OCI-LY7 (cell line): ENCODE results near the gene MYO9B. TPM values are rescaled to one million over a fixed set of nuclear protein-coding genes. Genes with fewer than 3 reads are reported as not detected.

Source experiments
- BruUV-seq: library from RNA; stranded (reverse); fragments of 400-500 nt; replicated peaks from 2 replicates; lab custom pipeline; 2021; lab: Mats Ljungman, UMichigan
- CTCF ChIA-PET: fragments of 300-600 bp; sonication (Branson Sonifier 250); formaldehyde crosslinking; loops from one replicate; lab custom pipeline; 2022; ENCODE audit warnings: antibody characterized with exemption; ENCODE audit not compliant: unreplicated experiment; lab: Charles Lee
- POLR2A ChIA-PET: fragments of 300-600 bp; sonication (Branson Sonifier 250); formaldehyde crosslinking; loops from one replicate; lab custom pipeline; 2022; ENCODE audit warnings: antibody characterized with exemption; lab: Charles Lee
- DNase-seq: peaks from one replicate; pipeline ENCODE4 v3.0.0-alpha.2; 2015; ENCODE audit warnings: low spot score
- H2AFZ ChIP-seq: fragments of 200-600 bp; sonication (generic), shearing (Covaris generic); 2 replicates; pipeline ENCODE4 v1.6.1; 2014; ENCODE audit warnings: mild to moderate bottlenecking, antibody characterized with exemption, low read length, moderate library complexity
- H3K27ac ChIP-seq: fragments of 200-600 bp; sonication (generic); 2 replicates; pipeline ENCODE4 v1.5.1; 2014; ENCODE audit warnings: mixed run types, low read depth, mild to moderate bottlenecking, moderate library complexity, low read length, inconsistent platforms; ENCODE audit not compliant: poor library complexity, severe bottlenecking
- H3K36me3 ChIP-seq: fragments of 200-600 bp; sonication (generic); 2 replicates; pipeline ENCODE4 v1.6.1; 2014; ENCODE audit warnings: mild to moderate bottlenecking, antibody characterized with exemption, low read length, moderate library complexity, mixed read lengths; ENCODE audit not compliant: insufficient read depth
- H3K4me1 ChIP-seq: fragments of 200-600 bp; sonication (generic); 2 replicates; pipeline ENCODE4 v1.5.1; 2014; ENCODE audit warnings: mild to moderate bottlenecking, low read length; ENCODE audit not compliant: insufficient read depth, poor library complexity, severe bottlenecking
- H3K4me2 ChIP-seq: fragments of 200-600 bp; sonication (generic); 2 replicates; pipeline ENCODE4 v1.6.1; 2014; ENCODE audit warnings: mild to moderate bottlenecking, low read length
- H3K4me3 ChIP-seq: fragments of 200-600 bp; sonication (generic); 2 replicates; pipeline ENCODE4 v1.5.1; 2014; ENCODE audit warnings: mild to moderate bottlenecking, low read depth, low read length; ENCODE audit not compliant: poor library complexity, severe bottlenecking
- H3K79me2 ChIP-seq: fragments of 200-600 bp; sonication (generic); 2 replicates; pipeline ENCODE4 v1.6.1; 2016; ENCODE audit warnings: low read depth, mild to moderate bottlenecking, low read length, moderate library complexity, mixed read lengths; ENCODE audit not compliant: insufficient read depth
- H3K9me2 ChIP-seq: fragments of 200-600 bp; sonication (generic); 2 replicates; pipeline ENCODE4 v1.6.1; 2016; ENCODE audit warnings: mild to moderate bottlenecking, low read length, mixed read lengths; ENCODE audit not compliant: insufficient read depth
- H3K9me3 ChIP-seq: fragments of 200-600 bp; sonication (generic); 2 replicates; pipeline ENCODE4 v1.6.1; 2014; ENCODE audit warnings: mild to moderate bottlenecking, mixed run types, low read length, mixed read lengths
- H4K20me1 ChIP-seq: fragments of 200-600 bp; sonication (generic); 2 replicates; pipeline ENCODE4 v1.6.1; 2014; ENCODE audit warnings: mild to moderate bottlenecking, antibody characterized with exemption, low read length, moderate library complexity, mixed read lengths; ENCODE audit not compliant: insufficient read depth
- CTCF ChIP-seq: fragments of 200-600 bp; sonication (generic); conservative IDR thresholded peaks from 2 replicates; pipeline ENCODE4 v1.5.1; 2014; ENCODE audit warnings: mild to moderate bottlenecking, antibody characterized with exemption, low read length, moderate library complexity, mixed read lengths
- EZH2phosphoT487 ChIP-seq: fragments of 200-600 bp; sonication (generic); IDR thresholded peaks from 2 replicates; pipeline ENCODE4 v1.6.1; 2018; ENCODE audit warnings: low read depth, borderline replicate concordance, mild to moderate bottlenecking, mixed run types, antibody characterized with exemption, low read length, moderate library complexity, mixed read lengths
- intact Hi-C: fragments of 100-400 bp; cut with micrococcal nuclease; formaldehyde crosslinking; loops from one replicate; pipeline ENCODE4 v1.10.0; 2022; ENCODE audit not compliant: unreplicated experiment
- total RNA-seq, 2 experiments: library from RNA; depleted of rRNA in 1 of 2; stranded (reverse); fragments of >200 nt in 1 of 2; shearing (Covaris generic) in 1 of 2; gene quantifications; 2 replicates each; pipeline ENCODE4 v1.2.3, GENCODE V29; 2014 to 2022

MYO9B gene
- total RNA-seq, 2 experiments from 2014 or later: 74.7 to 150 TPM

DNA sequence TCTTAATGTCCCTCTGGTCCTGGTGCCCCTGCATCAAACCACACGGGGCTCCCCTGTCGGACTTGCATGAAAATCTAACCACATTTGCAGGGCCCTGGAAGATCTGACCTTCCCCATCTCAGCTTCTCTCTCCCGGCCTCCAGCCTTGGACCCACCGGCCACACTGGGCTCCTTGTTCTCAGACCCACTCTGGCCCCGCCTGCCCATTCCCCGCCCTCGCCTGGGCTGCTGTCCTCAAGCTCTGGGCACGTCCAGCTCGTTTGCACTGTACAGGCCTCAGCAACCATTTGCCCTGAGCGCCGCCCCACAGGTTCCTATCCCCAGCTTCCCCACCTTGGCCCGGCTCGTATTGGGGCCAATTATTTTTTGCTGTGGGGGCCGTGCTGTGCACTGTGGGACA is 10.5 kb downstream of the MYO9B start:
- no peaks in the 10 kb centered on the region for H3K9me3 ChIP-seq
- no peak overlapping the region for H3K4me2 ChIP-seq
- ChIA-PET CTCF (no interaction called here), POLR2A (no interaction called here)
- no peak overlapping the region for H3K4me3 ChIP-seq
- H3K79me2 ChIP-seq: peaks cover 86% of the 10 kb centered on the region
- peaks cover 41% of the 10 kb centered on the region for H3K36me3 ChIP-seq
- no TSS peak for BruUV-seq
- H3K9me2 ChIP-seq: no peaks in the 10 kb centered on the region
- peaks cover 15% of the 10 kb centered on the region for H3K4me1 ChIP-seq
- H3K27ac ChIP-seq: no peak overlapping the region
- H4K20me1 ChIP-seq: no peaks in the 10 kb centered on the region; the same call in 1 of the 2 replicates
- TF ChIP-seq EZH2phosphoT487: no peak
- TF ChIP-seq CTCF: no peak
- DNase-seq: no peak
- H2AFZ ChIP-seq: no peak overlapping the region
- intact Hi-C loops: no loop called here

- intact Hi-C loops: no loop called here
- Histone ChIP-seq H2AFZ (no peak overlapping the region), H3K9me3 (no peaks in the 10 kb centered on the region), H3K9me2 (no peaks in the 10 kb centered on the region), H4K20me1 (no peaks in the 10 kb centered on the region; the same call in 1 of the 2 replicates), H3K4me1 (peaks cover 15% of the 10 kb centered on the region), H3K4me2 (no peak overlapping the region), H3K79me2 (peaks cover 86% of the 10 kb centered on the region), H3K4me3 (no peak overlapping the region), H3K36me3 (peaks cover 40% of the 10 kb centered on the region), H3K27ac (no peak overlapping the region)
- ChIA-PET CTCF (no interaction called here), POLR2A (no interaction called here)
- no peak for DNase-seq
- TF ChIP-seq EZH2phosphoT487: no peak
- TF ChIP-seq CTCF: no peak
- BruUV-seq: no TSS peak
Observed at GRCh38 chr19:17086834-17087233, 11.3 kb downstream of the MYO9B start.

- peaks cover 7% of the 10 kb centered on the region for H3K4me1 ChIP-seq
- POLR2A ChIA-PET: no interaction called here
Observed at GRCh38 chr19:17088552-17088951, 13.0 kb downstream of the MYO9B start.

More at GRCh38 chr19:17088552-17088951, 13.0 kb downstream of the MYO9B start:
- Histone ChIP-seq H3K4me3 (no peak overlapping the region), H3K79me2 (peaks cover 86% of the 10 kb centered on the region), H3K4me2 (no peak overlapping the region), H3K9me2 (no peaks in the 10 kb centered on the region), H4K20me1 (no peaks in the 10 kb centered on the region), H3K36me3 (peaks cover 31% of the 10 kb centered on the region), H3K27ac (no peak overlapping the region), H3K9me3 (no peaks in the 10 kb centered on the region), H2AFZ (no peak overlapping the region)
- no TSS peak for BruUV-seq
- intact Hi-C loops: no loop called here
- TF ChIP-seq EZH2phosphoT487: no peak
- no peak for TF ChIP-seq CTCF
- CTCF ChIA-PET: no interaction called here
- DNase-seq: no peak
